HCT116 (cell line): Measurements from ENCODE around the gene TMEM140. TPM values are rescaled to one million over a fixed set of nuclear protein-coding genes. Genes with fewer than 3 reads are reported as not detected.

Experiments
- ATAC-seq: fragments of 200-7000 bp; cut with Tn5 transposase; 2 replicates; pipeline ENCODE4 v1.9.1; 2020; ENCODE audit warnings: mild to moderate bottlenecking, moderate library complexity
- BruUV-seq: library from RNA; stranded (reverse); fragments of 400-500 nt; replicated peaks from 2 replicates; lab custom pipeline; 2021; lab: Mats Ljungman, UMichigan
- CTCF ChIA-PET: fragments of 300-600 bp; sonication (Branson Sonifier 250); formaldehyde crosslinking; loops from one replicate; lab custom pipeline; 2021; ENCODE audit warnings: antibody characterized with exemption; lab: Charles Lee
- POLR2A ChIA-PET: fragments of 300-600, 350-600 bp; sonication (Branson Sonifier 250); formaldehyde crosslinking; loops from one replicate; lab custom pipeline; 2021; ENCODE audit warnings: antibody characterized with exemption; lab: Charles Lee
- RAD21 ChIA-PET, 2 experiments: fragments of 300-600 bp; sonication (Branson Sonifier 250); formaldehyde crosslinking; loops; one replicate each; lab custom pipeline; 2023; ENCODE audit warnings: low total read pairs in 2 of 2; ENCODE audit not compliant: uncharacterized antibody in 2 of 2, unreplicated experiment in 2 of 2, low non-redundant PET in 1 of 2; lab: Charles Lee
- DNase-seq: peaks from one replicate; pipeline ENCODE4 v3.0.0-alpha.2; 2010; ENCODE audit warnings: low read depth, low spot score
- H2AFZ ChIP-seq: fragments of 200-600 bp; shearing (Covaris generic), sonication (generic); 2 replicates; pipeline ENCODE4 v1.6.1; 2017; ENCODE audit warnings: low read depth, mixed run types, mixed read lengths, antibody characterized with exemption, low read length; ENCODE audit not compliant: poor library complexity, severe bottlenecking
- H3K27ac ChIP-seq: 2 replicates; pipeline ENCODE4 v1.5.1; 2012; ENCODE audit warnings: low read depth, low read length
- H3K27me3 ChIP-seq: fragments of 200-600 bp; sonication (generic); 2 replicates; pipeline ENCODE4 v1.6.1; 2016; ENCODE audit warnings: mixed run types, low read length, mixed read lengths; ENCODE audit not compliant: insufficient read depth
- H3K36me3 ChIP-seq, 2 experiments: fragments of 200-500 bp in 1 of 2; fragments of 200-600 bp in 1 of 2; sonication (Bioruptor generic) in 1 of 2; sonication (generic) in 1 of 2; 2 replicates each; pipeline versions ENCODE4 v1.5.1 to v1.6.1; 2014 to 2016; ENCODE audit warnings: low read length in 2 of 2, inconsistent platforms in 1 of 2, mixed read lengths in 1 of 2, mixed run types in 1 of 2; ENCODE audit not compliant: insufficient read depth in 2 of 2, control insufficient read depth in 1 of 2
- H3K4me1 ChIP-seq, 2 experiments: fragments of 200-600 bp in 1 of 2; sonication (generic) in 1 of 2; 2 replicates each; pipeline versions ENCODE4 v1.5.1 to v1.6.1; 2012 to 2017; ENCODE audit warnings: low read length in 2 of 2, inconsistent platforms in 1 of 2, mild to moderate bottlenecking in 1 of 2, mixed read lengths in 1 of 2, mixed run types in 1 of 2, moderate library complexity in 1 of 2; ENCODE audit not compliant: insufficient read depth in 2 of 2, control insufficient read depth in 1 of 2
- H3K4me2 ChIP-seq: fragments of 200-600 bp; sonication (generic); 2 replicates; pipeline ENCODE4 v1.6.1; 2017; ENCODE audit warnings: mixed run types, low read length, mixed read lengths
- H3K4me3 ChIP-seq, 2 experiments: fragments of 200-600 bp in 1 of 2; sonication (generic) in 1 of 2; replicated peaks in 1 of 2; 2 replicates each; pipeline ENCODE4 v1.5.1; 2011 to 2016; ENCODE audit warnings: low read length in 2 of 2, control low read depth in 1 of 2, low read depth in 1 of 2, mild to moderate bottlenecking in 1 of 2, mixed read lengths in 1 of 2, mixed run types in 1 of 2
- H3K79me2 ChIP-seq: fragments of 200-600 bp; sonication (generic); 2 replicates; pipeline ENCODE4 v1.6.1; 2017; ENCODE audit warnings: mild to moderate bottlenecking, mixed run types, low read length, moderate library complexity, mixed read lengths; ENCODE audit not compliant: insufficient read depth
- H3K9ac ChIP-seq: fragments of 200-600 bp; sonication (generic); 2 replicates; pipeline ENCODE4 v1.6.1; 2016; ENCODE audit warnings: low read length, mixed read lengths
- H3K9me2 ChIP-seq: fragments of 200-600 bp; sonication (generic), shearing (Covaris generic); 2 replicates; pipeline ENCODE4 v1.6.1; 2017; ENCODE audit warnings: mixed run types, mild to moderate bottlenecking, moderate library complexity; ENCODE audit not compliant: insufficient read depth
- H3K9me3 ChIP-seq, 2 experiments: fragments of 200-500 bp in 1 of 2; fragments of 200-600 bp in 1 of 2; sonication (Bioruptor generic) in 1 of 2; sonication (generic) in 1 of 2; 2 replicates each; pipeline ENCODE4 v1.6.1; 2014 to 2017; ENCODE audit warnings: low read length in 2 of 2, mixed read lengths in 2 of 2, inconsistent platforms in 1 of 2, low read depth in 1 of 2, mild to moderate bottlenecking in 1 of 2, mixed run types in 1 of 2, moderate library complexity in 1 of 2; ENCODE audit not compliant: control insufficient read depth in 1 of 2, insufficient read depth in 1 of 2
- H4K20me1 ChIP-seq: fragments of 200-600 bp; sonication (generic), shearing (Covaris generic); 2 replicates; pipeline ENCODE4 v1.6.1; 2017; ENCODE audit warnings: mixed run types, mild to moderate bottlenecking, moderate library complexity; ENCODE audit not compliant: insufficient read depth
- CBX3 ChIP-seq: IDR thresholded peaks from 2 replicates; pipeline ENCODE4 v1.6.1; 2012; ENCODE audit warnings: low read depth
- EGR1 ChIP-seq: IDR thresholded peaks from 2 replicates; pipeline ENCODE4 v1.6.1; 2012; ENCODE audit warnings: low read depth
- ELF1 ChIP-seq: IDR thresholded peaks from 2 replicates; pipeline ENCODE4 v1.6.1; 2012; ENCODE audit warnings: low read depth, borderline replicate concordance
- EZH2 ChIP-seq: fragments of 200-600 bp; sonication (generic); IDR thresholded peaks from 2 replicates; pipeline ENCODE4 v1.6.1; 2017; ENCODE audit warnings: antibody characterized with exemption, mixed run types
- EZH2phosphoT487 ChIP-seq: fragments of 200-600 bp; IDR thresholded peaks from 2 replicates; pipeline ENCODE4 v1.6.1; 2018; ENCODE audit warnings: antibody characterized with exemption, borderline replicate concordance
- JUND ChIP-seq: IDR thresholded peaks from 2 replicates; pipeline ENCODE4 v1.6.1; 2012
- POLR2A ChIP-seq: IDR thresholded peaks from 2 replicates; pipeline ENCODE4 v1.7.0; 2011; ENCODE audit warnings: borderline replicate concordance; ENCODE audit not compliant: insufficient read depth, insufficient read length; ENCODE audit errors: extremely low read depth
- RAD21 ChIP-seq: IDR thresholded peaks from 2 replicates; pipeline ENCODE4 v1.6.1; 2012; ENCODE audit warnings: low read depth, mild to moderate bottlenecking
- SRF ChIP-seq: IDR thresholded peaks from 2 replicates; pipeline ENCODE4 v1.6.1; 2012; ENCODE audit warnings: low read depth
- YY1 ChIP-seq: IDR thresholded peaks from 2 replicates; pipeline ENCODE4 v1.6.1; 2011; ENCODE audit warnings: low read length, low read depth, moderate library complexity, mild to moderate bottlenecking; ENCODE audit not compliant: insufficient replicate concordance; ENCODE audit errors: extremely low read depth
- ZFX ChIP-seq: fragments of 450-650 bp; IDR thresholded peaks from 2 replicates; pipeline ENCODE4 v1.6.1; 2017
- ZNF274 ChIP-seq: fragments of 200-500 bp; sonication (Bioruptor generic); IDR thresholded peaks from 2 replicates; pipeline ENCODE4 v1.6.1; 2014; ENCODE audit warnings: mild to moderate bottlenecking, low read depth, low read length, inconsistent platforms
- intact Hi-C: fragments of 100-400 bp; cut with micrococcal nuclease; formaldehyde crosslinking; loops from 2 replicates; pipeline ENCODE4 v1.10.0; 2022
- total RNA-seq: library from RNA; stranded (reverse); gene quantifications from one replicate; pipeline ENCODE4 v1.2.1, GENCODE V29; 2021; ENCODE audit not compliant: unreplicated experiment
- TF ChIP-seq, protein P1 (sequence below): IDR thresholded peaks from 2 replicates; pipeline ENCODE4 v1.6.1; 2012
- TF ChIP-seq, protein P2 (sequence below): IDR thresholded peaks from 2 replicates; pipeline ENCODE4 v1.6.1; 2012; ENCODE audit warnings: low read depth
- TF ChIP-seq, protein P3 (sequence below): IDR thresholded peaks from 2 replicates; pipeline ENCODE4 v1.6.1; 2011; ENCODE audit warnings: mild to moderate bottlenecking, low read length, moderate library complexity; ENCODE audit not compliant: insufficient replicate concordance; ENCODE audit errors: extremely low read depth

TMEM140 gene
- total RNA-seq, 1 experiment from 2014 or later = not detected

DNA sequence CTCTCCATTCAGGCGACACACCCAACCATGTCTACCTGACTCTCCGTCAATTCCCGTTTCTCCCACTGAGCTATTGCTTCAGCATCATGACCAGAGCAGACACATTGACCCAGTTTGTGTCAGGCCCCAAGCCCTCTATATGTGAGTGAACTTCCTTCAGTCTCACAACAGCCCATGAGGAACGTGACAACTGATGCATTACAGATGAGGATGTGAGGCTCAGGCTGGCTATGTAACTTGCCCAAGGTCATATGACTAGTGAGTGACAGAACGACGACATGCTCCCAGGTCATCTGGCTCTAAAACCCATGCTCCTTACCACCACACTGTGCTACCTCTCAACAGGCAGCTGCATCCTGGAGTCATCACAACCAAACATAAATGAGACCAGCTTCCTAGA is 3.7 kb downstream of the TMEM140 start (continued):
- TF ChIP-seq CBX3 (no peak), EZH2 (no peak), ZNF274 (no peak), YY1 (no peak), POLR2A (no peak), RAD21 (no peak), EZH2phosphoT487 (no peak), JUND (no peak), ELF1 (no peak), SRF (no peak), EGR1 (no peak)
- TF ChIP-seq, protein P1, sequence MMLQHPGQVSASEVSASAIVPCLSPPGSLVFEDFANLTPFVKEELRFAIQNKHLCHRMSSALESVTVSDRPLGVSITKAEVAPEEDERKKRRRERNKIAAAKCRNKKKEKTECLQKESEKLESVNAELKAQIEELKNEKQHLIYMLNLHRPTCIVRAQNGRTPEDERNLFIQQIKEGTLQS = no peak

DNA sequence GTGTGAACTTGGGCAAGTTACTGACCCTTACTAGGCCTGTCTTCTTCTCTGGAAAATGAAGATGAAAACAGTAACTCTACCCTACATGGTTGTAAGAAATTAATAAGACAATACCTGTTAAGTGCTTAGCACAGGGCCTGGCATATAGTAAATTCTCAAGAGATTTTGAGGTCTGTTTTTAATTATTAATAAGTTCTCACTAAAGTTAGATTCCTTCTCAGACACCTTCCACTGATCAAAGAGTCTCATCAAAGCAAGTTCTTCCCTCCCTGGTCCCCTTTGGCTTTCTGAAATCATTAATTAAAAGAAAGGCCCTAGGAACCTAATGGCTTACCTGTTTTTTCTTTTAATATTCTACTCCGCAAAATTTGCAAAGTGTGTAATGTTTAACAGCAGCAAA is 4.6 kb downstream of the TMEM140 start:
- RAD21 ChIA-PET = no interaction called here
- H3K4me2 ChIP-seq = no peak overlapping the region
- BruUV-seq = no TSS peak
- H3K9me3 ChIP-seq = peaks cover 5 to 10% of the 10 kb centered on the region in 2 experiments
- no peaks in the 10 kb centered on the region for H3K27me3 ChIP-seq
- H3K36me3 ChIP-seq = no peaks in the 10 kb centered on the region
- CTCF ChIA-PET = no interaction called here
- H3K9ac ChIP-seq = no peak overlapping the region
- H3K27ac ChIP-seq = no peak overlapping the region
- no peaks in the 10 kb centered on the region for H3K79me2 ChIP-seq
- no peak overlapping the region for H3K4me3 ChIP-seq
- no peak overlapping the region for H2AFZ ChIP-seq
- TF ChIP-seq POLR2A = no peak
- TF ChIP-seq, protein P2, sequence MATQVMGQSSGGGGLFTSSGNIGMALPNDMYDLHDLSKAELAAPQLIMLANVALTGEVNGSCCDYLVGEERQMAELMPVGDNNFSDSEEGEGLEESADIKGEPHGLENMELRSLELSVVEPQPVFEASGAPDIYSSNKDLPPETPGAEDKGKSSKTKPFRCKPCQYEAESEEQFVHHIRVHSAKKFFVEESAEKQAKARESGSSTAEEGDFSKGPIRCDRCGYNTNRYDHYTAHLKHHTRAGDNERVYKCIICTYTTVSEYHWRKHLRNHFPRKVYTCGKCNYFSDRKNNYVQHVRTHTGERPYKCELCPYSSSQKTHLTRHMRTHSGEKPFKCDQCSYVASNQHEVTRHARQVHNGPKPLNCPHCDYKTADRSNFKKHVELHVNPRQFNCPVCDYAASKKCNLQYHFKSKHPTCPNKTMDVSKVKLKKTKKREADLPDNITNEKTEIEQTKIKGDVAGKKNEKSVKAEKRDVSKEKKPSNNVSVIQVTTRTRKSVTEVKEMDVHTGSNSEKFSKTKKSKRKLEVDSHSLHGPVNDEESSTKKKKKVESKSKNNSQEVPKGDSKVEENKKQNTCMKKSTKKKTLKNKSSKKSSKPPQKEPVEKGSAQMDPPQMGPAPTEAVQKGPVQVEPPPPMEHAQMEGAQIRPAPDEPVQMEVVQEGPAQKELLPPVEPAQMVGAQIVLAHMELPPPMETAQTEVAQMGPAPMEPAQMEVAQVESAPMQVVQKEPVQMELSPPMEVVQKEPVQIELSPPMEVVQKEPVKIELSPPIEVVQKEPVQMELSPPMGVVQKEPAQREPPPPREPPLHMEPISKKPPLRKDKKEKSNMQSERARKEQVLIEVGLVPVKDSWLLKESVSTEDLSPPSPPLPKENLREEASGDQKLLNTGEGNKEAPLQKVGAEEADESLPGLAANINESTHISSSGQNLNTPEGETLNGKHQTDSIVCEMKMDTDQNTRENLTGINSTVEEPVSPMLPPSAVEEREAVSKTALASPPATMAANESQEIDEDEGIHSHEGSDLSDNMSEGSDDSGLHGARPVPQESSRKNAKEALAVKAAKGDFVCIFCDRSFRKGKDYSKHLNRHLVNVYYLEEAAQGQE = no peak
- TF ChIP-seq, protein P1 = no peak
- TF ChIP-seq EGR1 = no peak
- no peak for TF ChIP-seq ZFX
- no peak for TF ChIP-seq SRF
- TF ChIP-seq, protein P3, sequence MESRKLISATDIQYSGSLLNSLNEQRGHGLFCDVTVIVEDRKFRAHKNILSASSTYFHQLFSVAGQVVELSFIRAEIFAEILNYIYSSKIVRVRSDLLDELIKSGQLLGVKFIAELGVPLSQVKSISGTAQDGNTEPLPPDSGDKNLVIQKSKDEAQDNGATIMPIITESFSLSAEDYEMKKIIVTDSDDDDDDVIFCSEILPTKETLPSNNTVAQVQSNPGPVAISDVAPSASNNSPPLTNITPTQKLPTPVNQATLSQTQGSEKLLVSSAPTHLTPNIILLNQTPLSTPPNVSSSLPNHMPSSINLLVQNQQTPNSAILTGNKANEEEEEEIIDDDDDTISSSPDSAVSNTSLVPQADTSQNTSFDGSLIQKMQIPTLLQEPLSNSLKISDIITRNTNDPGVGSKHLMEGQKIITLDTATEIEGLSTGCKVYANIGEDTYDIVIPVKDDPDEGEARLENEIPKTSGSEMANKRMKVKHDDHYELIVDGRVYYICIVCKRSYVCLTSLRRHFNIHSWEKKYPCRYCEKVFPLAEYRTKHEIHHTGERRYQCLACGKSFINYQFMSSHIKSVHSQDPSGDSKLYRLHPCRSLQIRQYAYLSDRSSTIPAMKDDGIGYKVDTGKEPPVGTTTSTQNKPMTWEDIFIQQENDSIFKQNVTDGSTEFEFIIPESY = no peak
- intact Hi-C loops = no loop called here
- no peaks in the 10 kb centered on the region for H4K20me1 ChIP-seq
- no peak for ATAC-seq
- no peaks in the 10 kb centered on the region; a peak in 1 of 4 replicates for H3K4me1 ChIP-seq
- H3K9me2 ChIP-seq = no peaks in the 10 kb centered on the region
- DNase-seq = no peak
- POLR2A ChIA-PET = no interaction called here
